ENCODE measurements around the gene HAAO. TPM values are rescaled to one million over a fixed set of nuclear protein-coding genes. Genes with fewer than 3 reads are reported as not detected.

The HAAO gene
- total and polyA plus RNA-seq, 2 of the 13 experiments (the other 11 are each of a cell fraction or from before 2014, with no cell fraction given), result 36.1 to 42.7 TPM

GRCh38 chr2:42810971-42811811 is 18.8 kb upstream of the HAAO start (continued):
- TF ChIP-seq ZKSCAN8 (CRISPR knock-in tag; IDR thresholded peaks at IDR 0.05; ENCODE audit: borderline replicate concordance) (no peak), FOXA1 (IDR thresholded peaks at IDR 0.05) (no peak), FOXA1 (CRISPR knock-in tag; IDR thresholded peaks at IDR 0.05) (no peak), ZNF792 (CRISPR knock-in tag; IDR thresholded peaks at IDR 0.05) (0 out of 2 replicates have a peak, but pooled peaks have one; percentile 40), MXD4 (CRISPR knock-in tag; IDR thresholded peaks at IDR 0.05) (no peak; the same call in 1 of the 2 replicates), TIGD3 (CRISPR knock-in tag; IDR thresholded peaks at IDR 0.05; ENCODE audit: borderline replicate concordance) (no peak), RARA (CRISPR knock-in tag; IDR thresholded peaks at IDR 0.05) (no peak), ZNF503 (CRISPR knock-in tag; IDR thresholded peaks at IDR 0.05) (peak; percentile 5; the same call in 1 of the 2 replicates), XBP1 (CRISPR knock-in tag; IDR thresholded peaks at IDR 0.05) (no peak), PCBP1 (IDR thresholded peaks at IDR 0.05; ENCODE audit: borderline replicate concordance, low read depth, low read length) (no peak), ZSCAN21 (CRISPR knock-in tag; IDR thresholded peaks at IDR 0.05; ENCODE audit: borderline replicate concordance) (no peak), EHMT2 (IDR thresholded peaks at IDR 0.05; ENCODE audit: borderline replicate concordance, low read depth, low read length) (no peak), HMGXB3 (CRISPR knock-in tag; IDR thresholded peaks at IDR 0.05; ENCODE audit: borderline replicate concordance) (no peak), JARID2 (CRISPR knock-in tag; IDR thresholded peaks at IDR 0.05; ENCODE audit: insufficient replicate concordance) (no peak), ZNF138 (CRISPR knock-in tag; IDR thresholded peaks at IDR 0.05; ENCODE audit: low read depth) (peak; percentile 54; the same call in 1 of the 2 replicates), SMAD1 (CRISPR knock-in tag; IDR thresholded peaks at IDR 0.05; ENCODE audit: borderline replicate concordance, low read depth) (no peak), NFRKB (IDR thresholded peaks at IDR 0.05) (no peak), HINFP (CRISPR knock-in tag; IDR thresholded peaks at IDR 0.05; ENCODE audit: low read depth) (no peak), ZNF382 (CRISPR knock-in tag; IDR thresholded peaks at IDR 0.05; ENCODE audit: borderline replicate concordance) (no peak; the same call in 1 of the 2 replicates), ZNF30 (CRISPR knock-in tag; IDR thresholded peaks at IDR 0.05) (no peak; the same call in 1 of the 2 replicates), NCOA5 (CRISPR knock-in tag; IDR thresholded peaks at IDR 0.05) (no peak)
